H7 (cell line): ENCODE data around the gene FUZ. TPM values are rescaled to one million over a fixed set of nuclear protein-coding genes. Genes with fewer than 3 reads are reported as not detected.
A peak's percentile ranks its signal among the peaks of the same experiment; 100 is the strongest.

Experiments used
- DNase-seq: peaks from one replicate; pipeline ENCODE4 v3.0.0; 2012
- H3K27me3 ChIP-seq: 2 replicates; pipeline ENCODE4 v1.6.0; 2011; ENCODE audit warnings: mild to moderate bottlenecking, low read length; ENCODE audit not compliant: control insufficient read depth, insufficient read depth
- H3K36me3 ChIP-seq: replicated peaks from 2 replicates; pipeline ENCODE4 v1.5.1; 2011; ENCODE audit warnings: low read length; ENCODE audit not compliant: control insufficient read depth, insufficient read depth
- H3K4me3 ChIP-seq: 2 replicates; pipeline ENCODE4 v1.5.1; 2011; ENCODE audit warnings: low read depth, mild to moderate bottlenecking, control low read depth, low read length, moderate library complexity; ENCODE audit not compliant: insufficient read depth
- total RNA-seq: library from RNA; depleted of rRNA; stranded (reverse); fragments of >200 nt; shearing (Covaris generic); gene quantifications from 2 replicates; pipeline ENCODE4 v1.2.3, GENCODE V29; 2014; rRNA removed

FUZ gene, protein sequence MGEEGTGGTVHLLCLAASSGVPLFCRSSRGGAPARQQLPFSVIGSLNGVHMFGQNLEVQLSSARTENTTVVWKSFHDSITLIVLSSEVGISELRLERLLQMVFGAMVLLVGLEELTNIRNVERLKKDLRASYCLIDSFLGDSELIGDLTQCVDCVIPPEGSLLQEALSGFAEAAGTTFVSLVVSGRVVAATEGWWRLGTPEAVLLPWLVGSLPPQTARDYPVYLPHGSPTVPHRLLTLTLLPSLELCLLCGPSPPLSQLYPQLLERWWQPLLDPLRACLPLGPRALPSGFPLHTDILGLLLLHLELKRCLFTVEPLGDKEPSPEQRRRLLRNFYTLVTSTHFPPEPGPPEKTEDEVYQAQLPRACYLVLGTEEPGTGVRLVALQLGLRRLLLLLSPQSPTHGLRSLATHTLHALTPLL
- total RNA-seq: 48.5 and 49.5 TPM in 2 replicates

DNA sequence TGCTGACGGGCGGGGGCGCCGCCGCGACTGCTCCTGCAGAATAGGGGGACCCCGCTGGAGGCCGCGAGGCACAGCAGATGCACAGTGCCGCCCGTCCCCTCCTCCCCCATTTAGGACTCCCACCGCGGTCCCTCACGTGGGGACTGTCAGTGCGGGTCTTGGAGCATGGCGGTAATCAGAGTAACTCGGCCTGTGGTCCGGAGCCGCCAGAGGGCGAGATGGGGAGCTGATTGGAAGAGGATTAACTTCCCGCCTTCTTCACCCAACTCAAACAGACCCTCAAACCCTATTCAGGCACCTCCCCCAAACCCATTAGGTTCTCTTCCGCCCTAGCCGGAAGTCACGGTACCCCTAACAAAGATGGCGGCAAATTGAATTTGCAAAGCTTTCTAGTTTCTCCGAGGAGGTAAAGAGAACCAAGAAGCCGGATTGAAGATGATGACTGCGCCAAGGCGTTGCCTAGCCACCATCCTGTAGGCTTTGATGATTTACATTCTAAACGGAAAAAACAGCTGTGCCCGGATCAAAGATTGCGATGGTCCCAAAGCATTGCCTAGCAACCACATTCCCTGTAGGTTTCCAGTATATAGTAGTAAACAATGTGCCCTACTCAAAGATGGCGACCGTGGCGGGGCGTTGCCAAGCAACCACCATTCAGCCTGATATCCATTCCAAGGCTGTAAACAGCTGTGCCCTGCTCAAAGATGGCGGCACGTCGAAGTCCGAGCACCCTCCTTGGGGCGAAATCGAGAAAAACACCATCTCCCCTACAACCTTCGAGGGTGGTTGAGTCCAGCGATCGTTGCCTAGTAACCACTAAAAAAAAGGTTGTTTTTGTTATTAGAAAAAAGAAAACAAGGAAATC lies at the start of gene FUZ:
Gene FUZ, minus strand, starts transcription at position 296 of the 865 bp plus-strand sequence. Its CDS starts 186 bp downstream, at position 110.
- Histone ChIP-seq H3K36me3 (no peaks in the 10 kb centered on the region), H3K4me3 (peak within 1 kb of the TSS; percentile 52), H3K27me3 (no peaks in the 10 kb centered on the region; the same call in 1 of the 2 replicates)
- DNase-seq: peak; percentile 96

DNA sequence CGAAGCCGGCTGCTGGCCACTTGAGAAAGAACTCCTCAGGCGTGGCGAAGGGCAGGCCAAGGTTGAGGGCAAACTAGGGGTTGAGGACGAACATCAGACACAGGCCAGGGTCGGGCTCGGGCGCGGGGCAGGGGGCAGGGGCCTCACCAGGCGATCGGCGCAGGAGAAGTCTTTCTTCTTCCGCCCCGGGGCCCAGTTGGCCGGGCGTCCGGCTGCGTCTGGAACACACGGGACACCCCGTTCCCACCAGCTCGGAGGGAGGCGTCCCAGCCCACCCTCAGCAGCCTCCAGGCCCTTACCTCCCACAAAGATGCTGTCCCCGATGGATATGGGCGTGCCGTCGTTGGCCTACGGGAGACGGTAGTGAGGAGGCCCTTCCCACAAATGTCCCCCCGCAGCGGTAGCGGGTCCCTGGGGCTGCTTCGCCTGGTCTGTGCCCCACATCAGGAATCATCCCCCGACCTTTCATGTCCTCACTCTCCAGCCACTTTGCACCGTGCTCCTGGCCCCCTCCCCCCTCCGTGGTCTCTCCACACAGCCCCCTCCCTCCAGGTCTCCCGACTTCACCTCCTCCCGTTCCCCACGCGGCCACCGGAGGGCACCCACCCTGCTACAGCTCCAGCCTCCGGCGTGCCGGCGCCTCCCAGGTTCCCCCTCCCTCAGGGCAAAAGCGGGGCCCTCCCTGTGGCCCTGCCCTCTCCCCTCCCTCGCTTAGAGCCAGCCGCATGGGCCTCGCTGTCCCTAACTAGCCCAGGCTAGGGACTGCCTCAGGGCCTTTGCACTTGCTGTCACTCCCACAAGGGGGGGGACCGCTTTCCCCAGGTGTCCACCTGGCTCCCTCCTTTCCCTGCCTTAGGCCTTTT lies 49.5 kb upstream of the FUZ start:
- H3K27me3 ChIP-seq: no peaks in the 10 kb centered on the region
- peaks cover 28% of the 10 kb centered on the region for H3K36me3 ChIP-seq
- peak; percentile 95 for DNase-seq
- H3K4me3 ChIP-seq: no peak overlapping the region

DNA sequence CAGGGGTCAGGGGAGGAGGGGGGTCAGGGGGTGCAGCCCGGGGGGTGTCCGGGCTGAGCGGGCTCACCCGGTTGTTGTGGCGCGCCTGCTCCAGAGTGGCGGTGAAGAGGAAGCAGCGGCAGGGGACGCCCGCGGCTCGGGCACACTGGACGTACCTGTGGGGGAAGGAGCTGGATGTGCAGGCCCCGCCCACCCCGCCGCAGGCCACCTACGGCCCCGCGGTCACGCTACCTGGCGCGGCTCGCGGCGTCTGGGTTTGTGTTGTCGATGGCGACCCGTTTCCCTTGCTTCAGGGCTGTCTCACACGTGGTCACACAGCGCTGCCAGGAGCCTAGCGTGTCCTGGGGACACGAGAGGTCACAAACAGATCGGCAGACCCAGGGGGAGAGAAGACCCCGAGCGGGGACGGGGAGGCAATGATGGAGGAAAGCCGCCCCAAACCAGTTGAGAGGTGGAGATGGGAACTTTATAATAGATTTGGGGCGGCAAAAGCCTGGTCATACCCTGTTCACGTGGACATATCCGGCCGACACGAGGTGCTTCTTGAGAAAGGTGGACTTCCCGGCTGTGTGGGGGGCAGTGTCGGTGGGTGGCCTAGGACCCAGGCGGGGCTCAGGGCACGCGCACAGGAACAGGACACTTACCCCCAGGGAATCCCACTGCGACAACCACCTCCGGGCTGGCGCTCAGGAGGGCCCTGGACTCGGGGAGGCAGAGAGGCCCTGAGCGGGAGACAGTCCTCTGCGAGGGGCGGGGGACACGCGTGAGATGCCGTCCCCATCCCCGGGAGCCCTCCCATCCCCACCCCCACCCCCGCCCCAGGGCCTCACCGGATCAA lies 48.7 kb upstream of the FUZ start:
- Histone ChIP-seq H3K27me3 (no peaks in the 10 kb centered on the region), H3K36me3 (peaks cover 30% of the 10 kb centered on the region), H3K4me3 (no peak overlapping the region)
- DNase-seq: peak; percentile 78

DNA sequence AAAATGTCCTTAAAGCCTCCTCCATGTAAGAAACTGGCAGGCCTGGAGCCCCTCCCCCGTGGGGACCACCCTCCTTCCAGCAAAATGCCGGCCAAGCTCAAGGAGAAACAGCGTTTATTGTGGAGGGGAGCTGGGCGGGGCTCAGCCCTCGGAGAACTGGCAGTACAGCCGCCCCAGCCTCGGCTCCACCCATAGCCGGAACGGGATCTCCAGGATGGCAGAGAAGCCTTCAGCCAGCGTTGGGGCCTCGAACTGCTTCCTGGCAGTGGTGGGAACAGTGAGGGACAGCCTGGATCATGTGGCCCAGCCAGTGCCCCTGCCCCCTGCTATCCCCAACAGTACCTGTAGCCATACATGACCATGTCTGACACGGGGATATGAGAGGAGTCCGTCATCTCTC lies 48.0 kb upstream of the FUZ start:
- DNase-seq: peak; percentile 82
- Histone ChIP-seq H3K27me3 (no peaks in the 10 kb centered on the region), H3K4me3 (no peak overlapping the region), H3K36me3 (peaks cover 32% of the 10 kb centered on the region)

DNA sequence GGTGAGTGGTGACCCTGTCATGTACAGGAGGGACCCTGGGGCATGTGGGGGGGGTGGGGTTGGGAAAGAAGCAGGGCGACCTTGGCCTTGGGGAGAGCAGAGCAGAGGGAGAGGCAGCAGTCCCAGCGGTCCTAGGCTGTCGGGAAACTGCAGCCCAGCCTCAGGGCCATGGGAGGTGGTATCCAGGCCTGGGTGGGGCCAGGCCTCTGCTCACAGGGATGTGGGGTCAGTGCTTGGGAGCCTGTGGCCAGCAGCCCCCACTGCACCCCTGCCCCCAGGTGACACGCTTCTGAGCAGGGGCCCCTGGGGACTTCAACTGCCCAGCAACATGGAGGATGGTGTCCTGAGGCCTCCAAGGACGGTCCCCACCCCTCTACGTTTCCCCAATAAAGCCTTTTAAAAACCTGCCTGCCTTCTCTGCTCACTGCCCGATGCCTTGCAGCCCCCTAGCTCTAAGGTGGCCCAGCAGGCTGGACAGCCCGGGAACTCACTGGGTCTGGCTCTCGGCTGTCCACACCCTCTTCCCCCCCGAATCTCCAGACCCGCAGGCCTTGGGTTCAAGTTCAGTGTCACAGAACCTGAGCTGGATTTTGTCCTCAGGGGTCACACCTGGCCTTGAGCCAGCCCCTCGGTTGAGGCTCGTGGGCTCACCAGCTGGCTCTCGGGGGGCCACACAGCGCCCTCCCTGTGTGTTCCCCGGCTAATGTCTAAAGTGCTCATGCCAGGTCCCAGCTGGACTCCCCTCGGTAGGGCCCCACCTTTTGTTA lies 47.4 kb upstream of the FUZ start:
- DNase-seq: peak; percentile 71
- Histone ChIP-seq H3K4me3 (no peak overlapping the region), H3K27me3 (no peaks in the 10 kb centered on the region), H3K36me3 (peaks cover 32% of the 10 kb centered on the region)

DNA sequence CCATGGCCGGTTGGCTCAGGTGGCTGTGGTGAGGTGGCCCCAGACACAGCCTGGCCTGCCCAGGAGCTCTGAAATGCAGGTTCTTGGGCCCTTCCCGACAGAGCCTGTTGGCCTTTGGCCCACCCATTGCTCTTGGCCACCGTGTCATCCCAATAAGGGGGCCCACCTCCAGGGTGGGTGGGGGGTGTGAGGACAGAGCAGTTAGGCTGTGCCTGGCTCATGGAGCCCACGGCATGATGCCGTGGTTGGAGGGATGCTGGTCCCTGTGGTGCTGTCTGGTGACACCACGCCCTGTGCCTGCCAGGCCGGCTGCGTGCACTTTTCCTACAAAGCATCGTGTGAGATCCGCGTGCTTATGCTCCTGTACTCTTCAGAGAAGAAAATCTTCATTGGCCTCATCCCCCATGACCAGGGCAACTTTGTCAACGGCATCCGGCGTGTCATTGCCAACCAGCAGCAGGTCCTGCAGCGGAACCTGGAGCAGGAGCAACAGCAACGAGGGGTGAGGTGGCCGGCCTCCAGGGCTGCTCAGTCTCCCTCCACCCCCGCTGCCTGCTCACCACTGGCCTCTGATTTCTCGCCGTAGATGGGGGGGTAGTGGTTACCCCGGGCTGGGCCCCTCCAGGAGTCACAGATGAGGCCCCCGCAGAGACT lies 46.7 kb upstream of the FUZ start:
- peak; percentile 59 for DNase-seq
- H3K36me3 ChIP-seq: peaks cover 36% of the 10 kb centered on the region

DNA sequence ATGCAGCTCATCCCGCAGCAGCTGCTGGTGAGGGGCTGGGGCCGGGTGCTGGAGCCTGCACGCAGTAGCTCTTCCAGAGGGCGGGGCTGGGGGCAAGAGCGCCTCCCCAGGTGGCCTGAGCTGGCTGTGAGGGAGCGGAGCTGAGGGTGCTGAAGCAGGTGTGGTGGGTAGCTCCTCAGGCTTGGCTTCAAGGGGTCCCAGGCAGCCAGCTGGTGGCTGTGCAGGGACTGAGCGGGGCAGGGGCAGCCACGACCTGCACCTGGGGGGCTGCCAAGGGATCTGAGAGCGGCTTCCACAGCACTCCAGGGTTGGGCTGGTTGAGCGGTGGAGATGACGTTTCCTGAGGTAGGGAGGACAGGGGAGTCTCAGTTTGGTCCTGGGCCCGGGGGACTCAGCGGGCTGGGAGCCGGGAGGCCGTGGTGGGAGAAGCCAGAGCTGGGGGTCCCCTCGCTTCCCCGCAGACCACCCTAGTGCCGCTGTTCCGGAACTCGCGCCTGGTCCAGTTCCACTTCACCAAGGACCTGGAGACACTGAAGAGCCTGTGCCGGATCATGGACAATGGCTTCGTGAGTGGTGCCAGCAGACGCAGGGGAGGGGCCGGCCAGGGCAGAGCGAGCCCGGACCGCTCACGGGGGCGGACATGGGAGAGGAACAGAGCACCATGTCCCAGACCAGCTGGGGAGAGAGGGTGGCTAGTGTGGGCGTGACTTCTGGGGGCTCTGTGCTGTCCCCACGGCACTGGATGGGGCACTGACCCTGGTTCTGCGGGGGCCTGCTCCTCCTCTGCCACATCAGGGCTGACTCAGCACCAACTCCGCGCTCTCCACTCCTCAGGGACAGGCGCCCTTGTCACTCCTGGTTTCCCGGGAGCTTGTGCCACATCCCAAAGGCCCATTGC lies 45.2 kb upstream of the FUZ start:
- peak; percentile 67 for DNase-seq
- Histone ChIP-seq H3K27me3 (no peaks in the 10 kb centered on the region), H3K36me3 (peaks cover 24% of the 10 kb centered on the region), H3K4me3 (no peak overlapping the region)

More for the DNA sequence above, 46.7 kb upstream of the FUZ start:
- no peak overlapping the region for H3K4me3 ChIP-seq
- no peaks in the 10 kb centered on the region for H3K27me3 ChIP-seq

DNA sequence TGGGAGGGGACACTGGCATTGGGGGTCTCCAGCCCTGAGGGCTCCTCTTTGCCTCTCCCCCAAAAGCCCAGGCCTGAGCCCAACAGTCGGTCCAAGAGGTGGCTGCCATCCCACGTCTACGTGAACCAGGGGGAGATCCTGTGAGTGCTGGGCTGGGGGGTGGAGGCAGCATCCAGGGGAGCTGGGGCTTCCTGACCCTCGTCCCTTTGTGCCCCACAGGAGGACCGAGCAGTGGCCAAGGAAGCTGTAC lies 44.7 kb upstream of the FUZ start:
- Histone ChIP-seq H3K36me3 (peaks cover 23% of the 10 kb centered on the region), H3K27me3 (no peaks in the 10 kb centered on the region), H3K4me3 (no peak overlapping the region)
- DNase-seq: no peak

DNA sequence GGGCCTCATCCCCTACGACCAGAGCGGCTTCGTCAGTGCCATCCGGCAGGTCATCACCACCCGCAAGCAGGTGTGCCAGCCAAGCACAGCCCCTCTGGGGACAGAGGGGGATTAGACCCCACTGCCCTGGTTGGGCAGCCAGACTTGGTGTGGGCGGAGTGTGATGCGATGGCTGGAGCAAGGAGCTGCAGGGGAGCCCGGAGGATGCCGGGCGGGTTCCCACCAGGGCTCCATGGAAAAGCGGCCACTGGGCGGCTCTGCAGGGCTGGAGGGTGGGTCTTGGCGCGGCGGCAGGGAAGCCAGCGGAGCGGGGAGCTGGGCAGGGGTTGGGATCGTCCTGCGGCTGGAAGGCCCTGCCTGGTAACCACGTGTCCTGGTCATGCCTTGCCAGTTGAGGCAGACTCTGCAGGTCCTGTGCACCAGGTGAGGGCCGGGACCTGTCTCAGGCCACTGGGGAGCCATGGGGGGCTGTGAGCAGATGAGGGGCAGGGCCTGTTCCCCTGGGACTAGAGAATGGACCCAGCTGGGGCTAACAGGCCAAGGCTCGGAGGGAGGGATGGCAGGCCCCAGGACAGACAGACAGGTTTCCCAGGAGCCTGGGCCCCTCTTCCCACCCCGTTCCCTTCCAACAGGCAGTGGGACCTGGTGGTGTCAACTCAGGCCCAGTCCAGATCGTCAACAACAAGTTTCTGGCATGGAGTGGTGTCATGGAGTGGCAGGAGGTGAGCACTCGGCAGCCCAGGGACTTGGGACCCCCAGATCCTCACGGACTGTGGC lies 44.2 kb upstream of the FUZ start:
- peak; percentile 74 for DNase-seq
- H3K4me3 ChIP-seq: no peak overlapping the region
- peaks cover 27% of the 10 kb centered on the region for H3K36me3 ChIP-seq
- H3K27me3 ChIP-seq: no peaks in the 10 kb centered on the region

DNA sequence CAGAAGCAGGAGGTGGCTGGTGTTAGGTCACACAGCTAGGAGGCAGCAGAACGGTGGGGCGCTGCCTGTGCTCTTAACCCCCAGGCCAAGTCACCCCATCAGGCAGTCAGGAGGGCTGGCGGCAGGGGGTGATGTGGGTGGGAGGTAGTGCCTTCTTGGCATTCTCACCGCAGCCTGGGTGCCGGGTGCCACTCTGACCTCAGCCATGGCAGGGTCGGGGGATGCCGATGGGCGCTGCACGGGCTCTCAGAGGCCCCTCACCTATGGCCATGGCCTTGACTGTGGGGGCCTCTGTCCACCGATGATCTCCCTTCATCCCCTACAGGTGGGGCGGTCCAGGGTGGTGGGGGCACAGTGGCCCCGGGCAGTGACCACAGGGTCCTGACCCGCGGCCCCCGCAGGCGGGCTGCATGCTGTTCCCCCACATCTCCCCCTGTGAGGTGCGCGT lies 43.5 kb upstream of the FUZ start:
- peak; percentile 58 for DNase-seq
- H3K4me3 ChIP-seq: no peak overlapping the region
- H3K27me3 ChIP-seq: no peaks in the 10 kb centered on the region
- H3K36me3 ChIP-seq: peaks cover 27% of the 10 kb centered on the region

DNA sequence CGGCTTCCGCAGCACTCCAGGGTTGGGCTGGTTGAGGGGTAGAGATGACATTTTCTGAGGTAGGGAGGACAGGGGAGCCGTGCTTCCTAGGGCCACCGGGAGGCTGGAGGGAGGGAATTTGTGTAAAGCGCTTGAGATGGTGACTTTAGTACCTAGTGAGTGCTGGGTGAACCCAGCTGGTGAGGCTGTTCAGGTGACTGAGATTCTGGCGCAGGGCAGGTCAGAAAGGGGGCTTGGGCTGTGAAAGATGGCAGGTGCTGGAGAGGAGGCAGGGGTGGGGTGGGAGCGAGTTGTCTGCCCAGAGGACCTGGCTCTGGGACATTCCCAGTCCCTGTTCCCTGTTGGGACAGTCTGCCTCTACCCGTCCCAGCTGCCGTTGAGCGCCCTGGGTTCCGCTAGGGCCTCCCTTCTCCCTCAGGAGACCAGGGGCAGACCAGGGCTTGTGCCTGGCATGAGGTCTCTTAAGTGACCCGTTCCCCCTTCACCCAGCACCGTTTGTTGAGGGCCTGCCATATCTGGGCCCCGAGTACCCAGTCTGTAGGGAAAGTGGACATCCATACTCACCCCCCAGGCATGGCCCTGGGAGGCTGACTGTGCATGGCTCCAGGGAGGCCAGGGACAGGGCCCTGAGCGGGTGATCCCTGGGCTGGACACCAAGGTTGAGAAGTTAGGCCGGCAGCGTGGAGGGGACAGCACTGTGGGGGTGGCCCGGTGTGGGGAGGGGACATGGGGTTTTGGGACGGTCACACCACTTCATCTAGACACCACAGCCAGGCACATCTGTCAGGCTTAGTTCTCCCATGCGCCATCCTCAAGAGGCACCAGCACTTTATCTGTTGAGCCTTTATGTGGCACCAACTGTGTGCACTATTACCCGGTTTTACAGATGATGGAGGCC lies 42.8 kb upstream of the FUZ start:
- Histone ChIP-seq H3K4me3 (no peak overlapping the region), H3K36me3 (peaks cover 25% of the 10 kb centered on the region), H3K27me3 (no peaks in the 10 kb centered on the region)
- DNase-seq: peak; percentile 55
